GM13976 (cell line): ENCODE results near the gene RCCD1.

Source experiments
- DNase-seq: peaks from one replicate; pipeline ENCODE4 v3.0.0; 2012; ENCODE audit warnings: low spot score
- CTCF ChIP-seq: IDR thresholded peaks from 2 replicates; pipeline ENCODE4 v1.5.1; 2012; ENCODE audit warnings: borderline replicate concordance, mild to moderate bottlenecking; ENCODE audit not compliant: insufficient read depth; ENCODE audit errors: extremely low read depth, missing control alignments, control extremely low read depth
- in situ Hi-C: fragments of 300-500 bp; cut with MboI; formaldehyde crosslinking; loops from one replicate; pipeline ENCODE4 v1.12.0; 2022; ENCODE audit warnings: low sequenced_read_pairs, mixed read lengths, inconsistent platforms; ENCODE audit not compliant: unreplicated experiment

RCCD1 gene

GRCh38 chr15:90930861-90931574 is 23.7 kb upstream of the RCCD1 start:
- TF ChIP-seq CTCF: no peak
- no peak for DNase-seq
- in situ Hi-C loops: no loop called here

GRCh38 chr15:90931575-90931827 is 23.2 kb upstream of the RCCD1 start:
- no peak for TF ChIP-seq CTCF
- in situ Hi-C loops: no loop called here

GRCh38 chr15:90931828-90932659 is 22.6 kb upstream of the RCCD1 start, which contains the start of gene HDDC3:
HDDC3 (minus strand) TSS chr15:90932549; CDS start chr15:90932540, 9 bp downstream.
- peak; percentile 90 for DNase-seq
- in situ Hi-C loops: no loop called here
- peak; percentile 94 for TF ChIP-seq CTCF

More at GRCh38 chr15:90931575-90931827, 23.2 kb upstream of the RCCD1 start:
- DNase-seq: no peak

GRCh38 chr15:90932660-90932991 is 22.1 kb upstream of the RCCD1 start:
- DNase-seq: no peak
- in situ Hi-C loops: no loop called here
- no peak for TF ChIP-seq CTCF

- no peak for DNase-seq
- in situ Hi-C loops: no loop called here
- no peak for TF ChIP-seq CTCF
Observed at GRCh38 chr15:90933301-90933700, 21.4 kb upstream of the RCCD1 start.

- in situ Hi-C loops: no loop called here
- peak; percentile 86 for DNase-seq
- peak; percentile 99 for TF ChIP-seq CTCF
Observed at GRCh38 chr15:90934256-90934948, 20.3 kb upstream of the RCCD1 start.
